NCI-H526 (cell line): ENCODE results near the gene SYNCRIP.
A peak's percentile ranks its signal among the peaks of the same experiment; 100 is the strongest.
"Not testable (repeated sequence)": the region's sequence is repeated elsewhere in the genome, so short reads cannot be mapped to it uniquely, and the experiment has no call there.

Source experiments
- DNase-seq, 2 experiments: peaks; one replicate each; lab custom pipeline; 2025; lab: John Stamatoyannopoulos, UW

Gene SYNCRIP

GRCh38 chr6:85594197-85594930 is 48.3 kb downstream of the SYNCRIP start:
- peak; percentile 58 to 71 for DNase-seq

- DNase-seq = peak; percentile 78 to 92
Measured at GRCh38 chr6:85593438-85594196, 49.1 kb downstream of the SYNCRIP start, which contains the start of gene SNX14. TSS of gene SNX14 (minus strand) at chr6:85593858. CDS start at chr6:85593718, 140 bp downstream.

- no peak for DNase-seq
Measured at GRCh38 chr6:85592033-85592432, 50.7 kb downstream of the SYNCRIP start.

GRCh38 chr6:85591207-85591606 is 51.5 kb downstream of the SYNCRIP start:
- DNase-seq = no peak

- DNase-seq = no peak
Measured at GRCh38 chr6:85585741-85586140, 56.9 kb downstream of the SYNCRIP start.

- DNase-seq = not testable (repeated sequence)
Measured at GRCh38 chr6:85582832-85583231, 59.9 kb downstream of the SYNCRIP start.

- no peak for DNase-seq
Measured at GRCh38 chr6:85581572-85581971, 61.1 kb downstream of the SYNCRIP start.

- no peak for DNase-seq
Measured at GRCh38 chr6:85580878-85581267, 61.8 kb downstream of the SYNCRIP start.

GRCh38 chr6:85580118-85580877 is 62.4 kb downstream of the SYNCRIP start:
- DNase-seq = no peak

GRCh38 chr6:85579581-85579980 is 63.1 kb downstream of the SYNCRIP start:
- DNase-seq = no peak

GRCh38 chr6:85576476-85576875 is 66.2 kb downstream of the SYNCRIP start:
- DNase-seq = no peak

GRCh38 chr6:85574932-85575598 is 67.6 kb downstream of the SYNCRIP start:
- peak; percentile 55 to 71 for DNase-seq

- no peak for DNase-seq
Measured at GRCh38 chr6:85569323-85569722, 73.4 kb downstream of the SYNCRIP start.

- no peak for DNase-seq
Measured at GRCh38 chr6:85568411-85568810, 74.3 kb downstream of the SYNCRIP start.

GRCh38 chr6:85565736-85566135 is 77.0 kb downstream of the SYNCRIP start:
- no peak for DNase-seq

- DNase-seq = not testable (repeated sequence)
Measured at GRCh38 chr6:85564223-85564622, 78.5 kb downstream of the SYNCRIP start.
